Measurements from ENCODE around the gene PIGV.
"Not testable (repeated sequence)": the region's sequence is repeated elsewhere in the genome, so short reads cannot be mapped to it uniquely, and the experiment has no call there.

Gene PIGV

GRCh38 chr1:26791626-26792025 is 3.9 kb downstream of the PIGV start:
- no peak for DNase-seq (ENCODE audit: low spot score)
- FAIRE-seq: no peak

- DNase-seq (ENCODE audit: low spot score) (no peak), FAIRE-seq (no peak)
Measured at GRCh38 chr1:26792924-26793323, 5.2 kb downstream of the PIGV start.

GRCh38 chr1:26794391-26794790 is 6.6 kb downstream of the PIGV start:
- no peak for DNase-seq (ENCODE audit: low spot score)
- no peak for FAIRE-seq

GRCh38 chr1:26797627-26798026 is 9.9 kb downstream of the PIGV start:
- DNase-seq (ENCODE audit: low spot score) (no peak), FAIRE-seq (no peak)

DNA sequence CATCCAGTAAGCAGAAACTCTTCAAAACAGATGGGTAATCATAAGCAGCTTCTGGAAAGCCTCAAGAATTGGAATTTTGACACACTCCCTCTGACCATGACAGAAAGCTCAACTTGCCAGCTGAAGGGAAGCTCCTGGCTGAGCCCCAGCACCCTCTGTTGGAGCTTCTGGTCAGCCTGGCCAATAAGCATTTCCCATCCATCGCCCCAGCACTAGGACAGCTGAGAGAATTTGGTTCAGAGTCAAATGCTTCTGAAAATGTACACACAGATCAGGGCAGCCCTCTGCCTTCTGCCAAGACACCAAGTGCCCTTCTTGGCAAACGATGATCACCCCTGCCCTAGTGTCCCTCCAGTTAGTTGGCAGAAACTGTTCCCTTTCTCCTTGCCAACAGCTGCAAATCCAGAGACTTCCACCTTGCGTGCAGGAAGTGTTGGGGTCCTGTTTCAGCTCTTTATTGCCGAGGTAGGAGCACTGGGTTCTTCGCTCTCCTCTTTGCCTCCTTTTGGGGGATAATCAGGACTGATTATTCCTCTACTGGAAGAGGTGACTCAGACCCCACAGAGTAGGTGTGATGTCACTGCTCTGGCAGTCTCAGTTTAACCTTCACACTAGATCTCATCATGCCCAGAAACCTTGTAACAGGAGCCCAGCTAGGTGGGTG is 11.9 kb downstream of the PIGV start:
- DNase-seq (ENCODE audit: low spot score): peak; percentile 43

DNA sequence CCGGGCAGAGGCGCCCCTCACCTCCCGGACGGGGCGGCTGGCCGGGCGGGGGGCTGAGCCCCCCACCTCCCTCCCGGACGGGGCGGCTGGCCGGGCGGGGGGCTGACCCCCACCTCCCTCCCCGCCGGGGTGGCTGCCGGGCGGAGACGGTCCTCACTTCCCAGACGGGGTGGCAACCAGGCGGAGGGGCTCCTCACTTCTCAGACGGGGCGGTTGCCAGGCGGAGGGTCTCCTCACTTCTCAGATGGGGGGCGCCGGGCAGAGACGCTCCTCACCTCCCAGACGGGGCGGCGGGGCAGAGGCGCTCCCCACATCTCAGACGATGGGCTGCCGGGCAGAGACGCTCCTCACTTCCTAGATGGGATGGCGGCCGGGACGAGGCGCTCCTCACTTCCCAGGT is 16.2 kb downstream of the PIGV start:
- DNase-seq (ENCODE audit: low spot score); FAIRE-seq: not testable (repeated sequence)

More for the DNA sequence above, 11.9 kb downstream of the PIGV start:
- no peak for FAIRE-seq

GRCh38 chr1:26810105-26810504 is 22.4 kb downstream of the PIGV start:
- FAIRE-seq (peak; percentile 12), DNase-seq (ENCODE audit: low spot score) (peak; percentile 50)

GRCh38 chr1:26811057-26811456 is 23.3 kb downstream of the PIGV start:
- FAIRE-seq: no peak
- DNase-seq (ENCODE audit: low spot score): no peak

GRCh38 chr1:26811708-26812107 is 24.0 kb downstream of the PIGV start:
- DNase-seq (ENCODE audit: low spot score): no peak
- no peak for FAIRE-seq

GRCh38 chr1:26814377-26814776 is 26.6 kb downstream of the PIGV start:
- FAIRE-seq (no peak), DNase-seq (ENCODE audit: low spot score) (no peak)

GRCh38 chr1:26814893-26815292 is 27.1 kb downstream of the PIGV start:
- no peak for FAIRE-seq
- no peak for DNase-seq (ENCODE audit: low spot score)

GRCh38 chr1:26820784-26821269 is 33.1 kb downstream of the PIGV start:
- no peak for FAIRE-seq
- DNase-seq (ENCODE audit: low spot score): no peak

- DNase-seq (ENCODE audit: low spot score): no peak
- no peak for FAIRE-seq
Measured at GRCh38 chr1:26822737-26823395, 35.1 kb downstream of the PIGV start.

DNA sequence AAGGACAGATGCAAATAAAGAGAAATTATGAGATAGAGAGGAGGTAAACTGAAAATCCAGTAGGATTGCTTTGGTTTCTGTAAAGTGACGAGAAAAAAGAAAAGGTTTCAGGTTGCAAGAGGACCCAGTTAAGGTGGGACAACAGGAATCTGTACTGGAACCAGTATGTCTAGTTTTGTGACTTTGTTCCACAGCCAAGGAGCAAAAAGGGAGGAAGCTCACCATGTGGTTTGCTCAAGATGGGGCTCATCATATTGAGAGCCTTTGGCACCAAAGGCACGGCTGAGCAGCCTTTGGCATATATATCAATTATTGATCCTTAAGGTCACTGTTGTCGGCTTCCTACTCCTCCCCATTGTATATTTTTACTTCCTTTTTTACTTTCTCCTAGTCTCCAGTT is 37.0 kb downstream of the PIGV start:
- no peak for DNase-seq (ENCODE audit: low spot score)
- FAIRE-seq: no peak

DNA sequence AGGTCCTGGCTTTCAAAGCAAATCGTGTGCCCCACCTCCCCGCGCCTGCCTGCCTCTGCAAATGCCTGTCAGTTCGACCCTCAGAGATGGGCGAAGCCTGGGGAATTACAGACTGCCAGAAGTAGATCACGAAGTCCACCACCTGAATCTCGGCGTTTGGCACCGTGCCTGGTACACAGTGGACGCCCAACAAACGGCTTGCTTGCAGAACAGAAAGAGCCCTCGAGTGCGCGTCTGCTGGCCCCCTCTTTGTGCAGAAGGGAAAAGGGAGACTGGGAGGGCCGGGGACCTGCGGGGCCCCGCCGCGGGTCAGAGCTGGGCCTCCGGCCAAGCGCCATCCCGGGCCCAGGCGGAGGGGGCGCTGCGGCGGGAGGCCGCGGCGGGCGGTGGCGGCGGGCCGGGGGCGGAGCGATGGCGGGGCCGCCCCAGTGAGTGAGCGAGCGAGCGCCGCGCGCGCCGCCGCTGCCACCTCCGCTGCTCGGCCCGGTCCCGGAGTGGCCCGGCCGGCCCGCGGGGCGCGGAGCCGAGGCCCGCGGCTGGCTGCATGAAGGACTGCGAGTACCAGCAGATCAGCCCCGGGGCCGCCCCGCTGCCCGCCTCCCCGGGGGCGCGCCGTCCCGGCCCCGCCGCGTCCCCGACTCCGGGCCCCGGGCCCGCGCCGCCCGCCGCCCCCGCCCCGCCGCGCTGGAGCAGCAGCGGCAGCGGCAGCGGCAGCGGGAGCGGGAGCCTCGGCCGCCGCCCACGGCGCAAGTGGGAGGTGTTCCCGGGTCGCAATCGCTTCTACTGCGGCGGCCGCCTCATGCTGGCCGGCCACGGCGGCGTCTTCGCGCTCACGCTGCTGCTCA is 38.7 kb downstream of the PIGV start, which contains the start of gene ZDHHC18:
Gene ZDHHC18 (plus strand): TSS at position 428 of the 845 bp plus-strand sequence. CDS start 117 bp downstream, at position 545.
- DNase-seq (ENCODE audit: low spot score) (peak; percentile 23), FAIRE-seq (no peak)

DNA sequence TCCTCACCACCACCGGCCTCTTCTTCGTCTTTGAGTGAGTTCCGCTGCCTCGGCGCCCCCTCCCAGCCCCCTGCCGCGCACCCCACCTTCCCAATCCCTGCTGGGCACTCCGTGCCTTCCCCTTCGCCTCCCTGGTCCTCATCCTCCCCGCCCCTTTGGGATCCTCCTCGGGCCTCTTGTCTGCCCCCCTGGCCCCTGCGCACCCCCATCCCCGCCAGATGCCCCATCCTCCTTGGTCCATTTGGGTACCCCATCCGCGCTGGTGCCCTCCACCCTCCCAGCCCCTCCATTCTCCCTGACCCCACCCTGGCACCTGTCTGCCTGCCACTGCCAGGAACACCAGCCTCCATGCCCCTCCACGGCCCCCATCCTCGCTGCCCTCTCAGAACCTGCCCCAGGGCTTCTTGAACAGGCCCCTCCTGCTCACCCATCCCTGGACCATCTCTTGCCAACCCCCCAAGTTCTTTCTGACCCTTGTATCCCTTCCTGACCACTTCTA is 39.4 kb downstream of the PIGV start:
- DNase-seq (ENCODE audit: low spot score): no peak
- no peak for FAIRE-seq

DNA sequence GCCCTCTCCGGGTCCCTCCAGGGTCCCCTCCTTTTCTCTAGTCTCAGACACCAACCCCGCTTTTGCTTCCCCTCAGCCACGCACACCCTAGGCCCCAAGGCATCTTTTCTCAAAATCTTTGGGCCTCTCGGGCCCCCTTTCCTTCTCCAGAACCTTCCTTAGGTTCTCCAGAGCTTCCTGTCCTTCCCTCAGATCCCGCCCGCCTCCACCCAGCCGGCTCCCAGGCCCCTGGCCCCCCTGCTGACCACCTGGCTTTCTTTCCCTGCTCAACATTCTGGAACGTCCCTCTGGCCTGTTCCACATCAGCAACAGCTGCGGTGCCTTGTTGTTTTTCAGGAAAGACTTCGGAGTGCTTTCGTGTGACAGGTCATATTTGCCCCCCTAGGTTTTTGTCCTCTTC is 39.9 kb downstream of the PIGV start:
- no peak for FAIRE-seq
- no peak for DNase-seq (ENCODE audit: low spot score)

DNA sequence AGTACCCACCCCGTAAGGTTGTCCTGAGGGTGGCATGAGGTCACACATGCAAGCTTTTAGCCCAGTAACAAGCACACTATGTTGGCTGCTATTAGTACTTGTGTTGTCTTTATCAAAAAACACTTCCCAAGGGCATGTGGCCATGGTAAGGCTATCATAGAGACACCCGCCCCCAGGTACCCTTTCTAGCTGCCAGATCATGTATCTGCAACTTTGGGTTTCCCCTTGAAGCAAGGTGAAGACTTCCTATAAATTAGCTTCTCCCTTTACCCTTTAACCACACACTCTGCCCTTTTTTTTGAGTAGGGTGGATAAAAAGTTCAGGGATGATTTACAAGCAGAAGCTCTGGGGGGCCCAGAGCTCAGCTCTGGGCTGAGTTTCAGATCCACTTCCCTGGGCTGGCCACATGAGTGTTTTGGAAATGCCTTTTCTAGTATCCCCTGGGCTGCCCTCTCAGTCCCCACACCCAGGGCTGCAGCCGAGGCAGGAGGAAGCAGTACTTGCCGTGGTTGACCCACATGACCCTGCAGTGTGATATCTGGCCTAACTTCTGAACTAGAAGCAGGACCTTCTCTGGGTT is 40.8 kb downstream of the PIGV start:
- FAIRE-seq: no peak

GRCh38 chr1:26829184-26829911 is 41.6 kb downstream of the PIGV start:
- FAIRE-seq (no peak), DNase-seq (ENCODE audit: low spot score) (no peak)

More for the DNA sequence above, 40.8 kb downstream of the PIGV start:
- no peak for DNase-seq (ENCODE audit: low spot score)

DNA sequence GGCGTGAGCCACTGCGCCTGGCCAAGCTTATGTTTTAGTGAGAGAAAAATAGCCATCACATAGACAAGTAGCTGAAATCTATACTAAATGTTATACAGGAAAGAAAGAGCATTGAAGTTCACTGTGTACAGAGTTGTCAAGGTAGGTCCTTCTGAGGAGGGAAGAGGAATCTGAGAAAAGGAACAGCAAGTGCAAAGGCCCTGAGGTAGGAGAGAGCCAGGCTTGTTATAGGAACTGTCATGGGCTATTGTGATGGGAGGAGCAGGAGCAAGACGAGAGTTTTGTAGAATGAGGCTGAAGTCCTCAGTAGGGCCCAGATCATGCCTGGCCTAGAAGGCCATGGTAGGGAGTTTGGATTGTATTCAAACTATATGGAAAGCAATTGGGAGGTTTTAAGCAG is 43.3 kb downstream of the PIGV start:
- FAIRE-seq: no peak
- no peak for DNase-seq (ENCODE audit: low spot score)
